Measurements from ENCODE around the gene PPP2R5B.

Gene PPP2R5B

DNA sequence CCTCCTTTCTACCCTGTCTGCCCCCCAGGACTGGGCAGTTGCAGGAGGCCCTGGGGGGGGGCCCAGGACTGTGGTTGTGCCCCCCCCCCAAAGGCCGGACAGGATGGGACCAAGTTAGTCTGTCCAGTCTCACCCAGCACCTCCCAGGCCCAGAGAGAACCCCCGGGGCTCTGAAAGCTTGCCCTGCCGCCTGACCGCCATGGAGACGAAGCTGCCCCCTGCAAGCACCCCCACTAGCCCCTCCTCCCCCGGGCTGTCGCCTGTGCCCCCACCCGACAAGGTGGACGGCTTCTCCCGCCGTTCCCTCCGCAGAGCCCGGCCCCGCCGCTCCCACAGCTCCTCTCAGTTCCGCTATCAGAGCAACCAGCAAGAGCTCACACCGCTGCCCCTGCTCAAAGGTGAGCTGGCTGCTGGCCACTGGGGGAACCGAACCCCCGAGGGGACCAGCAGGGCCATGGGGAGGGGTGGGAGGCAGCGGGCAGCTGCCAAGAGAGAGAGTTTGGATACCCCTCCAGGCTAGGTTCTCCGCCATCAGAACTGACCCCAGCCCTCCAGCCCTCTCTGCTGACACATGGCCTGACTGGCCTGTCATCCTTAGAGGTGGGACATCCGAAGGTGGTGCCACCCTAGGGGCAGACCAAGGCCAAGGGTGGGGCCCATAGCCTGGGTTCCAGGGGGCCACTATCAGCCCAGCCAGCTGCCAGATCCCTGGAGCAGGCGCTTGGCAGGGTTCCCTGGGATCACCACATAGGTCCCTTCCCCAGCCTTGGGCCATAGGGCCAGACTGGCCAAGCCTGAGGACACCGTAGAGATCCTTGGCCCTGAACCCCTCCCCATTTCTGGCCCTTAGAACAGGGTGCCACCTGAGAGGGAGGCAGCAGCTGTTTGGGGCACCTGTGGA lies 1.3 kb downstream of the PPP2R5B start:
- DNase-seq (ENCODE audit: low read depth, low spot score) = no peak
- no peak overlapping the region for H3K27ac ChIP-seq

DNA sequence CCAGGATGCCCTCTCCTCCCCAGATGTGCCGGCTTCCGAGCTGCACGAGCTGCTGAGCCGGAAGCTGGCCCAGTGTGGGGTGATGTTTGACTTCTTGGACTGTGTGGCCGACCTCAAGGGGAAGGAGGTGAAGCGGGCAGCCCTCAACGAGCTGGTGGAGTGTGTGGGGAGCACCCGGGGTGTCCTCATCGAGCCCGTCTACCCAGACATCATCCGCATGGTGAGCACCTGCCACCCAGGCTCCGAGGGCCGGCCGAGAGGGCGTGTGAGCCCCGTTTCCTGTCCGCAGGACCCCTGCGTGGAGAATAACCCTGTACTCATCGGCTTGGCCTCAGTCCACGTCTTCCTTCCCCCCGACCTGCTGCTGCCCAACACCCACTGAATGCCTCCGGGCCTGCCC lies 2.2 kb downstream of the PPP2R5B start:
- no peak overlapping the region for H3K27ac ChIP-seq
- no peak for DNase-seq (ENCODE audit: low read depth, low spot score)

DNA sequence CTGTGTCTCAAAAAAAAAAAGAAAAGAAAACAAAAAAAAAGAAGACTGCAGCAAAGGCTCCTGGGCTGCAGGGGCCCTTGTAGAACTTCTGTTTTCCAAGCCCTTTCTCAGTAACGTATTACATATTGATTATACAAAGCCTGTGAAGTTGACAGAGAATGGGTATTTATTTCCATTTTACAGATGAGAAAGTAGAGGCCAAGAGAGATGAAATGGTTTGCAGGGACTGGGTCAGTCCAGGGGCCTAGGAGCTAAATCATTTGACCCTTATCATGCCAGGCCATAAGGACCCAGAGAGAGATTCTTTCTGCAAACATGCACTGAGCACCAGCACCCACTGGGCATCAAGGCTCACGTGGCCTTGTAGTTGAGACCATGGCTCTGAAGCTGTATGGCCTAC lies 4.5 kb downstream of the PPP2R5B start:
- DNase-seq (ENCODE audit: low read depth, low spot score) = no peak
- no peak overlapping the region for H3K27ac ChIP-seq

DNA sequence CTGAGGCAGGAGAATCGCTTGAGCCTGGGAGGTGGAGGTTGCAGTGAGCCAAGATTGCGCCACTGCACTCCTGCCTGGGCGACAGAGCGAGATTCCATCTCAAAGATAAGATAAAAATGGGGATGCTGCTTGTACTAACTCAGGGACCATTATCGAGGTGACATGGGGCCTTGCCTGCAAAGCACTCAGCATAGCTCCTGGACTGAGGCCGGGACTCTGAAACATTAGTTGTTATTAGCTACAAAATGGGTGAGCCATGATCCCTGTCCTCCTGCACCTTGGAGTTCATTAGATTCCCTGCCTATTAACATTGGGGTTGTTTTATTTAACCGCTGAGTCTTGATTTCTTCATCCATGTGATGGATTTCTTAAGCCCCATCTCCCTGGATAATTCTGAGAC lies 5.1 kb downstream of the PPP2R5B start:
- H3K27ac ChIP-seq = no peak overlapping the region
- DNase-seq (ENCODE audit: low read depth, low spot score) = no peak

DNA sequence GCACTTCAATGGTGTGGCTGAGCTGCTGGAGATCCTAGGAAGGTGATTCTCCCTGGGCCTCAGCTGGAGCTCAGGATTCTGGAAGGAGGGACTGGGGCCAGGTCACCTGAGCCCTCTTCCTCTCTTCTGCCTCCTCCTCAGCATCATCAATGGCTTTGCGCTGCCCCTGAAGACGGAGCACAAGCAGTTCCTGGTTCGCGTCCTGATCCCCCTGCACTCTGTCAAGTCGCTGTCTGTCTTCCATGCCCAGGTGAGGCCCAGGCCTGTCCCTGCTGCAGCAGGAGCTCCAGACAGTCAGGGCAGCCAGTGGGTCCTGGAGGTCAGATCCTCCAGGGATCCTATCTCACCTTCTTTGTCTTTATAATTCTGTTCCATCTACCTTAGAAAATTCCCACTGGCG lies 5.9 kb downstream of the PPP2R5B start:
- no peak overlapping the region for H3K27ac ChIP-seq
- no peak for DNase-seq (ENCODE audit: low read depth, low spot score)

DNA sequence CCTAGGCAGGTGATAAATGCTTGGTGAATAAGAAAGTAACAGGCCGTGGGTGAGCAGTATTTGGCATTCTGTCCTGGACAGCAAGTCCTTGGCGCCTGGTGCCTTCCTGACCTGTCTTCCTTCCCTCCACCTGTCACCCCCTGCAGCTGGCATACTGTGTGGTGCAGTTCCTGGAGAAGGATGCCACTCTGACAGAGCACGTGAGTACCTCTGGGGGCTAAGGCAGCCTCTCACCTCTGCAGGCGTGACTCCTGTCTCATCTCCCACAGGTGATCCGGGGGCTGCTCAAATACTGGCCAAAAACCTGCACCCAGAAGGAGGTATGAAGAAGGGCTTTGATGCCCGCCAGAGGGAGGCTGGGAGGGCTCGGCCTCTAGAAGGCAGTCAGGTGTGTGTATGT lies 6.8 kb downstream of the PPP2R5B start:
- DNase-seq (ENCODE audit: low read depth, low spot score) = no peak

DNA sequence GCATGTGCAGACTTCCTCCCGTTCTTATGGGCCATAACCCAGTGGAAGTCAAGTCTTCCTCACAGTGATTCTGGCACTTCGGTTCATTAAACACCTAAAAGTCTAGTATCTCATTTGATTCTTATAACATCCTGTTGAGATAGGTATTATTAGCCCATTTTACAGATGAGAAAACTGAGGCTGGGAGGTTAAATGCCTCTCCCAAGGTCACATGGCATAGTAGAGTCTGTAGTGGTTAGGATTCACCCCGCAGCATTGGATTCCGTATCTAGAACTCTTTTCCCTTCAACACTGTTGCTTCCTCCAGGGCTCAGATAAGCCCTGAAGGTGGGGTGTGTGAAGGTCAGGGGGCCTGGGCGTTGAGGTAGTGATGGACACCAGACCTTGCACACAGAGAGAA lies 7.8 kb downstream of the PPP2R5B start:
- H3K27ac ChIP-seq = no peak overlapping the region
- no peak for DNase-seq (ENCODE audit: low read depth, low spot score)

More for the DNA sequence above, 6.8 kb downstream of the PPP2R5B start:
- H3K27ac ChIP-seq = no peak overlapping the region

DNA sequence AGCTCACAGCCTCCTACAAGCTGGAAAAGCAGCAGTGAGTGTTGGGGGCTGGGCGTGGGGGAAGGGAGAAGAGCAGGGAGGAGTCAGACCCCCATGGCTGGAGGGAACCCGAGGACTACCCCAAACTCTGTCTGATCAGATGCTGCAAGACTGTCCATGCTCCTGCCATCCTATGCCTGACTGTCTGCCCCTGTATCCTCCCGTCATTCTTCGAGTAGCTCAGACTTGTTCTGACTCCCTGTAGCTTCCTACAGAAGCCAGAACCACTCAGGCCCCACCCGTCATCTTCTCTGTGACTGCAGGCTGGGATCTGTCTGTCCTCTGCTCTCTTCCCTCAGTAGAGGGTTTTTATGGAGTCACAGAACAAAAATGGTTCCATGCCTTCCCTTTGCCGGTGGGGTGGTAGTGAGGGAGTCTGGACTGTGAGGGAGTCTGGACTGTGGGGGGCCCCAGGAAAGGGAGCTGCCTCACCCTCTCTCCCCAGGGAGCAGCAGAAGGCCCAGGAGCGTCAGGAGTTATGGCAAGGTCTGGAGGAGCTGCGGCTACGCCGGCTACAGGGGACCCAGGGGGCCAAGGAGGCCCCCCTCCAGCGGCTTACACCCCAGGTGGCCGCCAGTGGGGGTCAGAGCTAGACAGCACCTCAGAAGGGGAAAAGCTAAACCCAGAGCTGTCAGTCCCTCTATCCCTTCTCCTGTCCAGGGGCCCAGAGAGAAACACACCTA lies 8.9 kb downstream of the PPP2R5B start:
- no peak overlapping the region for H3K27ac ChIP-seq
- DNase-seq (ENCODE audit: low read depth, low spot score) = no peak

DNA sequence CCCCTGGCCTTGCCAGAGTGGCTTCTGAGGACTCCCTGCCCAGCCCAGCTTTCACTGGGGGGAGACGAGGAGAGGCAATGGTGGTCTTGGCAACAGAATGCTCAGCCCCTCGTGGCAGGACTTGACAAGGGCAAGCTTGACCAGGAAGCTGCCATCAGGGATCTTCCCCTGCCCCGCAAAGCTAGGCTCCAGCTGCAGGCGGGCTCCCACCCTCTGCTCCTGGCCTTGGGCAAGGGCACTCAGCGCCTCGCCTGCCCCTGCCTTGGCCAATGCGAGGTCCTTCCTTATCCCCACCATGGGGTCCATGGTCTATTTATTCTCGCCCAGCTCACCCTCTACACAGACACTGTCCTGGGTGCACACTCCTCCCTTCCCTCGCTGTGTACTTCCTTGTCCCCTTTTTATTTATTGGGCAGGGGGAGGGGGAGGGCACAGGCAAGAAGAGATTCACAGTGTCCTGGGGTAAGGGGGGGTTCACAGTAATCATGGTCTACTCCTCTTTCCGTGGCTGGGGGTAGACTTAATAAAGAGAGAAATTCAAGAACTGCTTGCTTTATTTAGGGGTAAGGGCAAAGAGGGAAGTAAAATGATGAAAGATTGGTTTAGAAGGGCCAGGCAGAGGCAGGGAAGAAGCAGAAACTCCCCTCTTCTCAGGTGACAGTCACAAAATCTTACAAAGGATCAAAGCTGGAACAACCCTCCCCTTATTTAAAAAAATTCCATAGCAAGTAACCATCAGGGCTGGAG lies 9.6 kb downstream of the PPP2R5B start:
- DNase-seq (ENCODE audit: low read depth, low spot score) = no peak
- H3K27ac ChIP-seq = no peak overlapping the region

DNA sequence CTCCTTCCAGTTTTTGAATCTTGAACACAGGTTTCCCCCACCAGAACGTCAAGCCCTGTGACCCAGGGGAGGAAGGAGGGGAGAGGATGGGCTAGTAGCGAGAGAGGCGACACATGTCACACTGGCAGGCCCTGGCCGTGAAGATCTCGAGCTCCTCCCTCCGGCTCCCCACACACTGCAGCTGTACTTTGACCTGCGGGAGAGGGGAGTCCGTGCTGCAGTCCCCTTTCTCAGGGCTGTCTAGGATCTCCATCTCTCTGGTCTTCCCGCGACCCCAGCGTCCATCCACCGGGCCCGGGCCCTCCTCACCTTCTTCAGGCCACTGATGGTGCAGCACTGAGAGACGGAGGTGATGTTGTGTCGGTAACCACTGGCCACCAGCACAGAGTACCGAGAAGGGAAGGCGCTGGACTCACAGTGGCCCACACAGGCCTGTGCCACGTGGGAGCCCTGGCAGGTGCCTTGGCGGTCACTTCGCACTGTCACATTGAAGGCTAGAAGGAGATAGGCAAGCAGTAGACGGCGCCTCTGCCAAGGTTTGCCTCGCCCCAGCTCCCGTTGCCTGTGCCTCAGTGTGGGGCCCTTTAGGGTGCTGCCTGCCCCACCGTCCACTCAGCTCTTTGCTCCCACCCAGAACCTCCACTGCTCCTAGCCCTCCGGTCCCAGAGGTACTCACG lies 10.3 kb downstream of the PPP2R5B start:
- H3K27ac ChIP-seq = no peak overlapping the region
- no peak for DNase-seq (ENCODE audit: low read depth, low spot score)

DNA sequence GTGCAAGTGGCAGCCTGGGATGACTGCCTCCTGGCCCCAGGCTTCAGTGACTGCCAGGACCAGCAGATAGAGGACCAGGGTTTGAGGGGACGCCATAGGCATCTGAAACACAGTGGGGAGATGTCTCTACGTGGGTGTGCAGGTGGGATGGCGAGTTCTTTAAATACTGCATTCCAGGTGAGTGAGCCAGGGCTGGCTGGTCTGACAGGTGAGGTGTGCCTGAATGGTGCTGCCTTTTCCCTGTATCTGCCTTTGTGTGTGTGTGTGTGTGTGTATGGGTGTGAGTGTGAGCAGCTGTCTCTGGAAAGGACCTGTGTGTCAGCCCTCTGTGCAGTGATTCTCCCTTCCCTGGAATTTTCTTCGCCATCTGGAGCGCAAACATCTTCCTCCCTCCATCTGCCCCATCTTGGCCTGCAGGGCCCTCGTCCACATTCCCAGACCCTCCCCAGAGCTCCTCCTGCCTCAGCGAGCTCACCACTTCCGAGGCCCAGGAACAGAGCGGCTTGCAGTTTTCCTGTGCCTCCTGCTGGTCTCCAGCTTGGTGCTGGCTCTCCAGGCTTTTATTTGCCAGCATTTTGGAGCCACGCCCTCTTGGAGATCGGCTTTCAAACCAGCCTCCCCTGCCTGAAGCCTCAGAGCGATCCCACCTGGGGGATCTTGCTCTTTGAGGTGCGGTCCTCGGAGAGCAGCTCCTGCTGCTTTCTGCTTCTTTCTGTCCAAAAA lies 11.0 kb downstream of the PPP2R5B start, which contains the start of gene GPHA2:
Gene GPHA2, minus strand, starts transcription at position 535 of the 723 bp plus-strand sequence. Its CDS starts 433 bp downstream, at position 102.
- H3K27ac ChIP-seq = no peak within 1 kb of the TSS
- DNase-seq (ENCODE audit: low read depth, low spot score) = no peak

DNA sequence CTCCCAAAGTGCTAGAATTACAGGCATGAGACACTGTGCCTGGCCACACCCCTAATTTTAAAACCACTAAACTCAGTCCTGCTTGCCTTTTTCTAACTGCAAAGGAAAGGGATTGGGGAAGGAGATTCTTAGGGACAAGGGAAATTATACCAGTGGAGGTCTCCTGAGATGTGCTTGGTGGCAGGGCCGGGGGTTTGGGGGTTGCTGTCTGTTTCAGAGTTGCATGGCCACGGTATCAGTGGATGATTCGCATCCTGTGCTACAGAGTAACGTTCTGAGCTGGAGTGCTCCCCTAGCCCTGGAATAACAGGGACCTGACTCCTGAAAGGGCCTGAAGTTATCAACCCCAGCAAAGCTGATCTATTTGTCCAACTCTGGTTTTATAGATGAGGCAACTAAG lies 12.1 kb downstream of the PPP2R5B start:
- no peak overlapping the region for H3K27ac ChIP-seq
- DNase-seq (ENCODE audit: low read depth, low spot score) = no peak

DNA sequence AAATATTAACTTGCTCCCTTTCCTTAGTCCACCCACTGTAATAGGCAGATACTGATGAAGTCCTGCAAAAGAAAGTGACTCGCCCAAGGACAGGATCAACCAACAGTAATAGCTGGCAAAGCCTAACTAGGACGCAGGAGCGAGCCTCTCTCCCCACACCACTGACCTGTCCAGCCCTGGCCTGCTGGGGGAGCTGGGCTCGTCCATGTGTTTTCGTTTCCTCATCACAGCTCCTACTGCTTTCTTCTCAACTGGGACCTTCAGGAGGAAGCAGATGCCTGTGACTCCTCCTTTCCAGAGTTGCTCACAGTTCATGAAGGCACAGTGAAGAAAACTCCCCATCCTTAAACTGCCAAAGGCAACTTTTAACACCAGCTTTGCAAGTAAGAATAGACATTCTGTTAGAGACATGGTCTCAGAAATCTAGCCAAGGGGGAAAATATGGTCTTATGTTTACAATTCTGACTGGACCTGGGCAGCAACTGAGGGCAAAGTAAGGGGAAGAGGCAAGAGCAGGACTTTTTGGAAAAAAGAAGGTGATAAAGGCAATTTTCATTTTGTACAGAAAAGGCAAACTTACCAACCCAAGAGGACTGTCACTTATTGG lies 22.8 kb downstream of the PPP2R5B start:
- no peak for DNase-seq (ENCODE audit: low read depth, low spot score)
- no peak overlapping the region for H3K27ac ChIP-seq

DNA sequence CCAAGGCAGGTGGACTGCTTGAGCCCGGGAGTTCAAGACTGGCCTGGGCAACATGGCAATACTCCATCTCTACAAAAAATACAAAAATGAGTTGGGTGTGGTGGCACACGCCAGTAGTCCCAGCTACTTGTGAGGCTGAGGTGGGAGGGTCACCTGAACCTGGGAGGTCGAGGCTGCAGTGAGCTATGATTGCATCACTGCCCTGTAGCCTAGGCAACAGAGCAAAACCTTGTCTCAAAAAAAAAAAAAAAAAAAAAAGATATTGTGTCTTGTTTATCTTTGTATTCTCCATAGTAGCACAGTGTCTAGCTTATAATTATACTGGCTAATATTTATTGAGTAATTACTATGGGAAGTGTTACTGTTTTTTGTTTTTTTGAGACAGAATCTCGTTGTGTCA lies 27.0 kb downstream of the PPP2R5B start:
- no peak overlapping the region for H3K27ac ChIP-seq
- no peak for DNase-seq (ENCODE audit: low read depth, low spot score)

DNA sequence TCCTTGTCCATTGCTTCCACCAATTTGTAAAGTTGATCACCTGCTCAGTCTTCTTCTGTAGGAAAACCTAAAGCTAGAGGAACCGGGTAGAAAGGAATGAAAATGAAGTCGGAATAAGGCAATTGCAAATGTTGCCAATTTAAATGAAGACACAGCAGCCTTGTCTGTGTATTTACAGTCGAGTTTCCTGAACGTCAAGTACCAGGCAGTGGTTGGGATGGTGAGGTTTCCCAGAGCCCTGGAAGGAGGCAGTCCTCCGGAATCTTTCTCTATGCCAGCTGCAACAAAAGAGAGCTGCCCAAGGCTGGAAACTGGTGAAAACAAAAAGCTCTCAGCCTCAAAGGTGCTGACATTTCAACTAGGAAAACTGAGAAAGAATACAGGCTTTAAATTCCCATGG lies 29.7 kb downstream of the PPP2R5B start:
- no peak overlapping the region for H3K27ac ChIP-seq
- no peak for DNase-seq (ENCODE audit: low read depth, low spot score)

DNA sequence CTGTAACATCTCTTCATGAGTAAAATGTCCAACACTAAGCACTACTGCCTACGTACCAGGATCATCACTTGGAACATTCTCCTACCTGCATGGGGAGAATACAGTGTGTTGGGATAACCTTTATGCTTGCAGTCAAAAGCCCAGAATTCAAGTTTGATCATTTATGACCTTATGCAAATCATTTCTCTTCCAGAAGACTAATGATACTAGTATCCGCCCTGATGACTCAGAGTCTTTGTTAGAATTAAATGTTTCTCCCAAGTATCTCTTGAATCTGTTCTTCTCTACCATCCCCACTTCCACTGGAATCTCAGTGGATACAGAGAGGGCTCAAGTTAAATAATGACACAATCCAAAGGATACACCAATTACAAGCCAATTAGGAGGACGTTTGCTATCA lies 35.0 kb downstream of the PPP2R5B start:
- DNase-seq (ENCODE audit: low read depth, low spot score) = no peak
- no peak overlapping the region for H3K27ac ChIP-seq

DNA sequence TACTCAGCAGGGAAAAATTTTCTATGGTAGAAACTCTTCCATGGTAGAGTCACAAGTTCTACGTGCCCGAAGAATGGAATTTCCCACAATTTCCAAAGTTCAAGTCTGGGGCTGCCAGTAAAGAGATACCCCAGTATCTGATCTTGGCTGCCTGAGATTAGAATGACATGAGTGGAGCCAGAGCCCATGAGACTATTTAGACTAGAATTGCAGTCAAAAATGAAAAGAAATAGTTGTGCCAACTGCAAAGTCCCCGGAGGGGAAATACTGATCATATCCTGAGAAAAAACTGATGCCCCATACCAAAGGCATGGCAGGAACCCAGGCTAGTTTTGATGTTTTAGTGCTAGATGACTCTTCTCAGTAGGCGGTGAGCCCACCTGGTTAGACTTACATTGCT lies 36.2 kb downstream of the PPP2R5B start:
- DNase-seq (ENCODE audit: low read depth, low spot score) = no peak
- H3K27ac ChIP-seq = no peak overlapping the region

DNA sequence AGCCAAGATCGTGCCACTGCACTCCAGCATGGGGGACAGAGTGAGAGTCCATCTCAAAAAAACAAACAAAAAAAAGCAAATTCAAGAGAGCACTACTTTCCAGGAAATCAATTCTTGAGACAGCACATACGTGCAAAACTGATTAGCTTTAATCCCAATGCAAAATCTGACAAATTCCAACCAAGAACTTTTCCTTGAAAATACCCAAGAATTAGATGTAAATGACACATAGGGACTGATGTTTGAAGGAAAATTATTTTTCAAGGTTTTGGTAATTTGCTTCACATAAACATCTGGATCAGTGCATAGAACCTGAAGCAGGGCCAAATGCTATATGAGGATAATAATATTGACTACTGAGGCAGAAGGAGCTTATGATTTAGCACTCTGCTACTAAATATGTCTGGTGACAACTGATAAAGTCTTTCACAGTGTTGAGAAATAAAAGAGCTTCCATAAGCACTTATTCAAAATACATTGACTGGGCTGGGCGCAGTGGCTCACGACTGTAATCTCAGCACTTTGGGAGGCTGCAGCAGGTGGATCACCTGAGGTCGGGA lies 38.7 kb downstream of the PPP2R5B start:
- no peak overlapping the region for H3K27ac ChIP-seq

DNA sequence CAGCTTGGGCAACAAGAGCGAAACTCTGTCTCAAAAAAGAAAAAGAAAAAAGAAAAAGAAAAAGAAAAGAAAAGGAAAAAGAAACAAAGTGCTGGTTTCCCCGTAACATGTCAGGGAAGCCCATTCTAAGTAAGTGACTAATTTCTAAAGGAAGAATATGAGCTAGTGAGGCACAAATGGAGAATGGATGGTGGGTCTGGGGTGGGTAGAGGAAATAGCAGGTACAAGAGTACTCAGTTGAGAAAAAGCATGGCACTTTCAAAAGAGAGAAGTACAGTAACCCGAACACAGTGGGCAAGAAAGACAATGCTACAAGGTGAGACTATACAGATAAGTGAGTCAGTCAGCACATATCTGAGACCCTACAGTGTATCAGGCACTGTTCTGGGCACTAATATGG lies 42.9 kb downstream of the PPP2R5B start:
- H3K27ac ChIP-seq = no peak overlapping the region
- DNase-seq (ENCODE audit: low read depth, low spot score) = no peak

More for the DNA sequence above, 38.7 kb downstream of the PPP2R5B start:
- DNase-seq (ENCODE audit: low read depth, low spot score) = no peak
